Activated B cell treated with CpG ODN at 0.5 μM for 24 hours (primary cell): ENCODE results near the gene DVL1. TPM values are rescaled to one million over a fixed set of nuclear protein-coding genes. Genes with fewer than 3 reads are reported as not detected.

Experiments used
- ATAC-seq: fragments of 200-7000 bp; cut with Tn5 transposase; one replicate; pipeline ENCODE4 v1.10.0; 2021; ENCODE audit warnings: low read depth, mild to moderate bottlenecking, moderate library complexity
- CTCF ChIA-PET: fragments of 350-600 bp; sonication (Branson Sonifier 250); formaldehyde crosslinking; loops from one replicate; lab custom pipeline; 2021; ENCODE audit warnings: antibody characterized with exemption; lab: Charles Lee
- POLR2A ChIA-PET: fragments of 350-600 bp; sonication (Branson Sonifier 250); formaldehyde crosslinking; loops from one replicate; lab custom pipeline; 2021; ENCODE audit warnings: antibody characterized with exemption; lab: Charles Lee
- DNase-seq: peaks from one replicate; pipeline ENCODE4 v3.0.0; 2022
- H3K27ac Mint-ChIP-seq: one replicate; pipeline ENCODE4 v1.8.0; 2020; ENCODE audit warnings: mixed read lengths
- H3K27me3 Mint-ChIP-seq: one replicate; pipeline ENCODE4 v1.8.0; 2021; ENCODE audit warnings: mixed read lengths
- H3K36me3 Mint-ChIP-seq: one replicate; pipeline ENCODE4 v1.8.0; 2021; ENCODE audit warnings: low read depth, mixed read lengths
- H3K4me1 Mint-ChIP-seq: one replicate; pipeline ENCODE4 v1.8.0; 2021; ENCODE audit warnings: mixed read lengths
- H3K4me3 Mint-ChIP-seq: one replicate; pipeline ENCODE4 v1.8.0; 2020; ENCODE audit warnings: mild to moderate bottlenecking, mixed read lengths
- H3K9me3 Mint-ChIP-seq: one replicate; pipeline ENCODE4 v1.8.0; 2020; ENCODE audit warnings: mixed read lengths
- CTCF ChIP-seq: fragments of 200-600 bp; IDR thresholded peaks from one replicate; pipeline ENCODE4 v1.8.0; 2022; ENCODE audit warnings: antibody characterized with exemption, mild to moderate bottlenecking
- intact Hi-C: fragments of 100-400 bp; cut with micrococcal nuclease; formaldehyde crosslinking; loops from one replicate; pipeline ENCODE4 v1.15.1; 2024
- total RNA-seq: library from RNA; stranded (reverse); gene quantifications from 2 replicates; pipeline ENCODE4 v1.2.3, GENCODE V29; 2022

The DVL1 gene
- total RNA-seq, 1 donor from 2014 or later: 29.3 TPM

GRCh38 chr1:1298861-1299685 is 50.1 kb downstream of the DVL1 start:
- H3K27ac Mint-ChIP-seq: no peak overlapping the region
- ATAC-seq: no peak
- H3K36me3 Mint-ChIP-seq: no peaks in the 10 kb centered on the region
- no peak for TF ChIP-seq CTCF
- intact Hi-C loops: no loop called here
- ChIA-PET POLR2A (no interaction called here), CTCF (no interaction called here)
- no peak overlapping the region for H3K4me3 Mint-ChIP-seq
- no peaks in the 10 kb centered on the region for H3K9me3 Mint-ChIP-seq
- H3K27me3 Mint-ChIP-seq: no peaks in the 10 kb centered on the region
- H3K4me1 Mint-ChIP-seq: peaks cover 3% of the 10 kb centered on the region
- no peak for DNase-seq

- intact Hi-C loops: no loop called here
- Mint-ChIP-seq H3K36me3 (no peaks in the 10 kb centered on the region), H3K27me3 (no peaks in the 10 kb centered on the region), H3K9me3 (no peaks in the 10 kb centered on the region), H3K27ac (no peak overlapping the region), H3K4me1 (no peaks in the 10 kb centered on the region), H3K4me3 (no peak overlapping the region)
- ChIA-PET CTCF (no interaction called here), POLR2A (interaction anchor here (0.6 kb wide), 1 partner anchor 233 kb away, joined by 4 read pairs; no protein-coding TSS in a partner anchor)
- ATAC-seq (no peak), DNase-seq (no peak)
- TF ChIP-seq CTCF: no peak
Measured at GRCh38 chr1:1297802-1298424, 51.3 kb downstream of the DVL1 start.

DNA sequence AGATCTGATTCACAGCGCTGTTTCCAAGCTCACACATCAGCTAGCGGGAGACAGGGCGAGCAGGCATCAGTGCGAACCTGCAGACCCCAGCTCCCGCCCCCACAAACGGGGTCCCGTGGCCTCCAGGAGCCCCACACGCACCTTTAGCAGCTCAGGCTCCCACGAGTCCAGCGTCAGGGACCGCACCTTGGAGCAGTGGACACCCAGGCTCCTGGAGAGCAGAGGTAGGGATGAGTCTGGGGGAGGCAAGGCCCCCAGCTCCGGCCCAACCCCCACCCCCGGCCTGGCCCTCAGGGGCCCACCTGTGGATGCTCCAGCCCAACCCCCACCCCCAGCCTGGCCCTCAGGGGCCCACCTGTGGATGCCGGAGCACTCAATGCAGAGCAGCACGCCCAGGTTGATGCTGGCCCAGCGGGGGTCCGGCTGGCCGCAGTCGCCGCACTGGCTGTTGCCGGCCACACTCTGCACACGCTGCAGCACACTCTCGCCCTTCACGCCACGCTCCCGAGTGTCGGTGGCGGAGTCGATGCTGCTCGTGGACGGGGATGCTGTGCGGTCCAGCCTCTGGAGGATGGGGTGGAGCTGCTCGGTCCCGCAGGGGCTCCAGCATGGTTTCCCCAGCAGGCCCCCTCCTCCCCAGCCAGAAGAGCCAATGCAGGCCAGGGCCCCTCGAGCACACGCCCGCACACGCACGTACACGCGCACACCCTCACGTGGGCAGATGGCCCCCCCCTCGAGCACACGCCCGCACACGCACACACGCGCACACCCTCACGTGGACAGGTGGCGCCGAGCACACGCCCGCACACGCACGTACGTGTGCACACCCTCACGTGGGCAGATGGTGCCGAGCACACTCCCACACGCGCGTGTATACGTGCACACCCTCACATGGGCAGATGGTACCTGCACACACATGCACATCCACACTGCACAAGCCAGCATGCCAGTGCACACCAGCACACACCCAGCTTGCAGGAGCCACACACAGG is 52.9 kb downstream of the DVL1 start:
- Mint-ChIP-seq H3K27ac (no peak overlapping the region), H3K36me3 (no peaks in the 10 kb centered on the region), H3K27me3 (no peaks in the 10 kb centered on the region), H3K4me1 (peaks cover 6% of the 10 kb centered on the region), H3K4me3 (no peak overlapping the region), H3K9me3 (no peaks in the 10 kb centered on the region)
- ATAC-seq (no peak), DNase-seq (no peak)
- CTCF ChIA-PET: interaction anchor here (0.9 kb wide), 1 partner anchor 264 kb away, joined by 4 read pairs; no protein-coding TSS in a partner anchor
- intact Hi-C loops: no loop called here
- TF ChIP-seq CTCF: no peak
- POLR2A ChIA-PET: interaction anchor here (0.6 kb wide), 1 partner anchor 28 kb away, joined by 5 read pairs; no protein-coding TSS in a partner anchor

DNA sequence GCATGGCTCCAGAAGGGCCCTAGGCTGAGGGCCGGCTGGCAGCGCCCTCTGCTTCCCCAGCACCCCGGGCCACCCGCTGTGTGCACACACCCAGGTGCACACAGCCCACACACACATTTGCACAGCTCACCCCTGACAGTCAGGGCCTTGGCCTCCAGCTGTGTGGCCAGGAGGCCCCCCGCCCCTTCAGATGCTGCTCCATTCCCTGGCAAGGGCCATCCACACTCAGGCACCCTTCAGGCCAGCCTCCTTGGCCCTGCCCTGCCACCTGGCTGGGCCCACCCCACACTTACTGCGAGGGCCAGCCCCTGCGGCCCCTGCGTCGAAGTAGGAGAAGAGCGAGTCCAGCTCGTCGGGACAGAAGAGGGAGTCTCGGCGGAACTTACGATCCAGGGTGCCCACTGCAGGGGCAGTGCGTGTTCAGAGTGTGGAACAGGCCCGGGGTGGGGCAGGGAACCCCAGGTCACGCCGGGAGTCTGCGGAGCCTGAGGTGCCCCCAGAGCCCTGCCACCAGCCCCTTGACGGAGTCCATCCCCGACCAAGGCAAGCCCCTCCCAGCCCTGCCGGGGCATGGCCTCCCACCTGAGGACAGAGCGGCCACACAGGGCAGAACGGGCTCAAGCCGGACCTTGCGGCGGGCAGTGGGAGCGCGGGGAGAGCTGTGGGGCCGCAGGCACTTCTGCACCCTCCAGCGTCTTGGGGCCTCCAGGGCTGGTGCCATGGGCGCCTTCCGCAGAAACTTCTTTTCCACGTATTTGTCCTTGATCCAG is 53.9 kb downstream of the DVL1 start:
- no peaks in the 10 kb centered on the region for H3K36me3 Mint-ChIP-seq
- ATAC-seq: no peak
- DNase-seq: no peak
- ChIA-PET POLR2A (interaction anchor here (0.6 kb wide), 1 partner anchor 27 kb away, joined by 5 read pairs; no protein-coding TSS in a partner anchor), CTCF (interaction anchor here (0.9 kb wide), 1 partner anchor 263 kb away, joined by 4 read pairs; no protein-coding TSS in a partner anchor)
- intact Hi-C loops: no loop called here
- TF ChIP-seq CTCF: no peak
- peaks cover 6% of the 10 kb centered on the region for H3K4me1 Mint-ChIP-seq
- H3K27me3 Mint-ChIP-seq: no peaks in the 10 kb centered on the region
- H3K9me3 Mint-ChIP-seq: no peaks in the 10 kb centered on the region
- H3K4me3 Mint-ChIP-seq: no peak overlapping the region
- no peak overlapping the region for H3K27ac Mint-ChIP-seq
